Peyer's patch (tissue), 4 donors: ENCODE results near the gene PLXNB2.

Source experiments
- CTCF ChIP-seq, 6 experiments: fragments of 450-650 bp in 4 of 6; fragments of 200-600 bp in 2 of 6; sonication (generic) in 1 of 6; IDR thresholded peaks; one replicate each; pipeline ENCODE4 v1.5.1; 2017 to 2019; ENCODE audit warnings: antibody characterized with exemption in 6 of 6, mild to moderate bottlenecking in 3 of 6, moderate library complexity in 1 of 6
- POLR2A ChIP-seq, 2 donors: fragments of 450-650 bp; IDR thresholded peaks; one replicate each; pipeline ENCODE4 v1.5.1; 2017; ENCODE audit warnings: antibody characterized with exemption in 2 of 2, mild to moderate bottlenecking in 2 of 2, moderate library complexity in 2 of 2

DNA sequence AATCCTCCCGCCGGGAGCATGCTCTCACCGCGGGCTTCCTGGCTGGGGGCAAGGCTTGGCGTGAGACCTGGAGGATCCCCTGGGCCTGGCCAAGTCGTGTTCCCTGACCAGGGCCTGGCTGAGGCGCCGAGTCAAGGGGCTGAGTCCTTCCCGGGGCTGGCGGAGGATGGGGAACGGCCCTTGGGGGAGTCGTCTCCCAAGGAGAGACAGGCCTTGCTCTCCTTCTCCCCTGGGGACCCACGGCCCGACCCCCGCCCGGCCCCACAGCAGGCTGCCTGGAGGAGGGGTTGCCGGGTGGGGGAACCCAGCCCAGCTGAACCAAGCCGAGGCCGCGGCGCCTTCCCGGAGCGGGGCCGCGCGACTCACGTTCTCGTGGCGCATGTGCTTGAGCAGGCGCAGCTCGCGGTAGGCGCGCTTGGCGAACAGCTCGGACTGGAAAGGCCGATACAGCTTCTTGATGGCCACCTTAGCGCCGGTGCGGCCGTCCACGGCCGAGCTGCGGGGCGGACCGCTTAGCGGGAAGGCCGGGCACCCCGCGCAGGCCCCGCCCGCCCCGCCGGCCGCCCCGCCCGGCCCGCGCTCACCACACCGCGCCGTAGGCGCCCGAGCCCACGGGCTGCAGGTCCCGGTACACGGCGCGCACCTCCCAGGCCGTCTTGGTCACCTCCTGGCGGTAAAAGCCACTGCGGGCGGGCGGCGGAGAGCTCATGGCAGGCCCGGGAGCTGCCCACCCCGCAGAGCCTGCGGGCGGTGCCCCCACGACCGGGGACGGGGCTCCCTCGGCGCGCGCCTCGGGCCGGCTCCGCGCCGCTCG, 46.4 kb downstream of the PLXNB2 start:
- TF ChIP-seq CTCF (IDR thresholded peaks at IDR 0.05) (no peak), POLR2A (IDR thresholded peaks at IDR 0.05) (no peak)
